GM12892 (cell line): ENCODE measurements around the gene CDRT4.

Source experiments
- POLR2A ChIP-seq: IDR thresholded peaks from 2 replicates; pipeline ENCODE4 v1.6.1; 2011; ENCODE audit warnings: low read depth, low read length, control low read depth
- POLR2AphosphoS5 ChIP-seq: IDR thresholded peaks from 2 replicates; pipeline ENCODE4 v1.6.1; 2011; ENCODE audit warnings: low read depth, low read length, control low read depth

DNA sequence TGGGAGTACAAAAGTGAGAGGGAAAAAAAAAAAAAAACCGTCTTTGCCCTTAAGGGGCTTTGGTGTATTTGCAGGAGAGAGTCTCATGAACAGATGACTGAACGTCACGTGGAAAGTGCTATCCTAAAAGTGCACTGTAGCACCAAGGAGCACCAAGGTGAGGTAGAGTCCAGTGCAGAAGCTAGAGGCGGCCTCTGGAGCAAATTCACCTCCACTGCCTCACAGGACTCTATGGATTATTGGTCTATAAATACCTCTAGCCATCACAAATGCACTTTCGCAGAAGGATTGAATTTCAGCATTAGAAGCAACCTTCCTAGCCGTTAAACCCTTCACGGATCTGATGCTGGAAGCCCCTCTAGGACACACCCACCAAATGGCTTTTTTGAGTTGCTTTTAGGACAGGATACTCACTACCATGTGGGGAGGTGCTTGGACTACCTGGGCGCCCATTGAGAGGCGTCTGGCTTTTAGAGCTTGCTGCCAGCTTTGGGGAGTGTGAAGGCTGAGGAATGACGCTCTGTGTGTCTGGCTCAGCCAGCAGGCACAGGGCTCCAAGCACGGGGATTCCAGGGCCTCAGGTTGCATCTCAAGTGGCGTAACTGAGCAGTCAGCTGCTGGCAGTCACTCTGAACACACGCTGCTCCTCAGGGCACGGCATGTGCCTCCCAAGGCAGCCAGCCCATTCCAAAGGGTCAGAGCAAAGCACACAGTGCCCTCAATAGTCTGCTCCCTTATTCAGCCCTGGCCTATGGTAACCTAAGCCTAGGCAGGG lies 52.7 kb downstream of the CDRT4 start:
- TF ChIP-seq POLR2A (no peak), POLR2AphosphoS5 (no peak)
